CD4-positive, alpha-beta T cell treated with Interleukin-21 for 1 hour (primary cell): ENCODE measurements around the gene GIMAP6.

Experiments
- DNase-seq: peaks from one replicate; pipeline ENCODE4 v3.0.0-alpha.2; 2020

The GIMAP6 gene

DNA sequence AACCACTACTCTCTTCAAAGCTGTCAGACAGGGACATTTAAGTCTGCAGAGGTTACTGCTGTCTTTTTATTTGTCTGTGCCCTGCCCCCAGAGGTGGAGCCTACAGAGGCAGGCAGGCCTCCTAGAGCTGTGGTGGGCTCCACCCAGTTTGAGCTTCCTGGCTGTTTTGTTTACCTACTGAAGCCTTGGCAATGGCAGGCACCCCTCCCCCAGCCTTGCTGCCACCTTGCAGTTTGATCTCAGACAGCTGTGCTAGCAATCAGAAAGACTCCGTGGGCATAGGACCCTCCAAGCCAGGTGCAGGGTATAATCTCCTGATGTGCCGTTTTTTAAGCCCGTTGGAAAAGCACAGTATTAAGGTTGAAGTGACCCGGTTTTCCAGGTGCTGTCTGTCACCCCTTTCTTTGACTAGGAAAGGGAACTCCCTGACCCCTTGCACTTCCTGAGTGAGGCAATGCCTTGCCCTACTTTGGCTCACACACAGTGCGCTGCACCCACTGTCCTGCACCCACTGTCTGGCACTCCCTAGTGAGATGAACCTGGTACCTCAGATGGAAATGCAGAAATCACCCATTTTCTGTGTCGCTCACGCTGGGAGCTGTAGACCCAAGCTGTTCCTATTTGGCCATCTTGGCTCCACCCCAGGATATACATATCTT is 52.1 kb downstream of the GIMAP6 start:
- peak; percentile 53 for DNase-seq
